ENCODE results near the gene TMEM198. TPM values are rescaled to one million over a fixed set of nuclear protein-coding genes. Genes with fewer than 3 reads are reported as not detected.

The TMEM198 gene
- total RNA-seq, 2 donors from 2014 or later = 3.3 to 5.7 TPM

- intact Hi-C loops (cut with DNase I) = no loop called here
Observed at GRCh38 chr2:219561179-219562048, 17.6 kb downstream of the TMEM198 start.

DNA sequence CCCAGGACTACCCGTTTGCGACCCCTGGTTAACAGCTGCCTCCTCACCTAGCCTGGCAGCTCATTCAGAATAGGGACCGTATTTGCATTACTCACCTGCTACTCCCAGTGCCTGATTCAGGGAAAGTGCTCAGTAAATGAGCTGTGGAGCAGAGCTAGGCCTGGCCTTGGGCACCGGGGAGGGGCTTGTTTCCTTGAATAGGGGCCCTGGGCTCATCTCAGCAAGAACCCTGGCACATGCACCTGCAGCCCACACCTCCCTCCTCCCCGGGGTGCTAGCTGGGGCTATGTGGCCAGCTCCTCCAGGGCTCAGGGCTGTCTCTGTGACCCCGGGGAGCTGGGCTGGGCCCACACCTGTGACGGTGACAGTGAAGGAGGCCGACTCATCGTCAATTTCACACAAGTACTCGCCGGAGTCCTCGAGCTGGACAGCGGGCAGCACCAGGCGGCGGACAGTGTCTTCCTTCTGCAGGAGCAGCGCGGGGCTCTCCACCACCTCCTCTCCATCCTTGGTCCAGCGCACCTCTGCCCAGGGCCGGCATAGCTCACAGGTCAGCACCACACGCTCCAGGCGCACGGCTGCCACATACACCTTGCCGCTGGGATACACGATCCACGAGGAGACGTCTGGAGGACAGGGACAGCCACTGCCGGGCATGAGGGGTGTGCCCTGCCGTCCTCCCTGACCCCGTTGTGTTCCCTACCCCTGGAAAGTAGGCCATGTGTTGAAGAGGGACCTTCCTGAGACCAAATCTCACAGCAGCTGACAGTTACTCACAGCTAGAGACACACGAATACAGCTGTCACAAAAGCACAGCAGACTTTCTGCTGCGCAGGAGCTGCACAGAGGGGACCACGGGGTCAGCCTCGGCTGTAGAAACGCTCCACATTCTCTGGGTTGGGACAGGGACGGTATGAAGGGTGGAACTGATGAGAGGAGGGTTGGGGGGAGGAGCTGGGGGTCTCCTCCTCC, 18.5 kb downstream of the TMEM198 start:
- no peaks in the 10 kb centered on the region for H3K9me3 ChIP-seq
- peak in 2 of 4 donors; percentile 11 to 12 for DNase-seq
- peaks cover 0 to 11% of the 10 kb centered on the region in 2 donors for H3K36me3 ChIP-seq (replicated peaks in 1 of 2; ENCODE audit: insufficient read depth in 1 of 2, low read depth in 2 of 2)
- peaks cover 14% of the 10 kb centered on the region for H3K4me1 ChIP-seq
- no peak overlapping the region for H3K27ac ChIP-seq
- 86 to 92% methylated on average over 7 to 34 of the region's 35 CpGs for WGBS, 2 donors
- intact Hi-C loops (cut with DNase I) = no loop called here
- no peaks in the 10 kb centered on the region for H3K27me3 ChIP-seq
- H3K4me3 ChIP-seq = no peak overlapping the region
- no peak for ATAC-seq
- TF ChIP-seq POLR2A (IDR thresholded peaks at IDR 0.05) = no peak
- TF ChIP-seq, protein P1, sequence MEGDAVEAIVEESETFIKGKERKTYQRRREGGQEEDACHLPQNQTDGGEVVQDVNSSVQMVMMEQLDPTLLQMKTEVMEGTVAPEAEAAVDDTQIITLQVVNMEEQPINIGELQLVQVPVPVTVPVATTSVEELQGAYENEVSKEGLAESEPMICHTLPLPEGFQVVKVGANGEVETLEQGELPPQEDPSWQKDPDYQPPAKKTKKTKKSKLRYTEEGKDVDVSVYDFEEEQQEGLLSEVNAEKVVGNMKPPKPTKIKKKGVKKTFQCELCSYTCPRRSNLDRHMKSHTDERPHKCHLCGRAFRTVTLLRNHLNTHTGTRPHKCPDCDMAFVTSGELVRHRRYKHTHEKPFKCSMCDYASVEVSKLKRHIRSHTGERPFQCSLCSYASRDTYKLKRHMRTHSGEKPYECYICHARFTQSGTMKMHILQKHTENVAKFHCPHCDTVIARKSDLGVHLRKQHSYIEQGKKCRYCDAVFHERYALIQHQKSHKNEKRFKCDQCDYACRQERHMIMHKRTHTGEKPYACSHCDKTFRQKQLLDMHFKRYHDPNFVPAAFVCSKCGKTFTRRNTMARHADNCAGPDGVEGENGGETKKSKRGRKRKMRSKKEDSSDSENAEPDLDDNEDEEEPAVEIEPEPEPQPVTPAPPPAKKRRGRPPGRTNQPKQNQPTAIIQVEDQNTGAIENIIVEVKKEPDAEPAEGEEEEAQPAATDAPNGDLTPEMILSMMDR (IDR thresholded peaks at IDR 0.05) = no peak

More at GRCh38 chr2:219561179-219562048, 17.6 kb downstream of the TMEM198 start:
- 81% methylated on average over 21 to 24 of the region's 24 CpGs for WGBS, 2 donors
- no peaks in the 10 kb centered on the region for H3K9me3 ChIP-seq
- H3K4me3 ChIP-seq = no peak overlapping the region
- ATAC-seq (no peak), DNase-seq (peak in 2 of 4 donors; percentile 10)
- peaks cover 14% of the 10 kb centered on the region for H3K4me1 ChIP-seq
- H3K27me3 ChIP-seq = no peaks in the 10 kb centered on the region
- no peak overlapping the region for H3K27ac ChIP-seq
- TF ChIP-seq, protein P1 (IDR thresholded peaks at IDR 0.05) = no peak
- no peak for TF ChIP-seq POLR2A (IDR thresholded peaks at IDR 0.05)
- H3K36me3 ChIP-seq (replicated peaks in 1 of 2; ENCODE audit: insufficient read depth in 1 of 2, low read depth in 2 of 2) = peaks cover 0 to 11% of the 10 kb centered on the region in 2 donors

GRCh38 chr2:219563271-219563928, 19.6 kb downstream of the TMEM198 start:
- Histone ChIP-seq H3K27ac (no peak overlapping the region), H3K4me3 (no peak overlapping the region), H3K9me3 (no peaks in the 10 kb centered on the region), H3K36me3 (replicated peaks in 1 of 2; ENCODE audit: insufficient read depth in 1 of 2, low read depth in 2 of 2) (peaks cover 0 to 11% of the 10 kb centered on the region in 2 donors), H3K27me3 (no peaks in the 10 kb centered on the region), H3K4me1 (peaks cover 9% of the 10 kb centered on the region)
- intact Hi-C loops (cut with DNase I) = no loop called here
- peak in 1 of 4 donors; percentile 9 for DNase-seq
- WGBS, 2 donors = 91 to 94% methylated on average over 19 to 20 of the region's 20 CpGs
- no peak for TF ChIP-seq POLR2A (IDR thresholded peaks at IDR 0.05)
- TF ChIP-seq, protein P1 (IDR thresholded peaks at IDR 0.05) = no peak
- no peak for ATAC-seq

- no peaks in the 10 kb centered on the region for H3K9me3 ChIP-seq
- no peak overlapping the region for H3K4me3 ChIP-seq
- no peaks in the 10 kb centered on the region for H3K27me3 ChIP-seq
- TF ChIP-seq, protein P1 (IDR thresholded peaks at IDR 0.05) = no peak
- no peak for TF ChIP-seq POLR2A (IDR thresholded peaks at IDR 0.05)
- intact Hi-C loops (cut with DNase I) = no loop called here
- WGBS, 2 donors = 87 to 96% methylated on average over 16 to 21 of the region's 21 CpGs
- no peak overlapping the region for H3K27ac ChIP-seq
- DNase-seq (no peak), ATAC-seq (no peak)
- peaks cover 9% of the 10 kb centered on the region for H3K4me1 ChIP-seq
- H3K36me3 ChIP-seq (replicated peaks in 1 of 2; ENCODE audit: insufficient read depth in 1 of 2, low read depth in 2 of 2) = peaks cover 0 to 11% of the 10 kb centered on the region in 2 donors
Observed at GRCh38 chr2:219565130-219566080, 21.6 kb downstream of the TMEM198 start.
